Globus pallidus (tissue), 1 donor: ENCODE measurements around the gene DPT.

ENCODE experiments used
- DNase-seq: peaks from one replicate; pipeline ENCODE4 v3.0.0-alpha.2; 2015; ENCODE audit warnings: low spot score

DPT gene

GRCh38 chr1:168698453-168698852 lies 30.6 kb downstream of the DPT start:
- DNase-seq, result no peak

- no peak for DNase-seq
Measured at GRCh38 chr1:168697356-168698126, 31.5 kb downstream of the DPT start.

- DNase-seq, result no peak
Measured at GRCh38 chr1:168696125-168696760, 32.8 kb downstream of the DPT start.

- no peak for DNase-seq
Measured at GRCh38 chr1:168693872-168694238, 35.2 kb downstream of the DPT start.

GRCh38 chr1:168693197-168693871 lies 35.7 kb downstream of the DPT start:
- DNase-seq, result no peak

GRCh38 chr1:168692472-168692871 lies 36.5 kb downstream of the DPT start:
- DNase-seq, result no peak

GRCh38 chr1:168691541-168691940 lies 37.5 kb downstream of the DPT start:
- no peak for DNase-seq

- no peak for DNase-seq
Measured at GRCh38 chr1:168689726-168690602, 39.0 kb downstream of the DPT start.

- DNase-seq, result no peak
Measured at GRCh38 chr1:168689327-168689657, 39.7 kb downstream of the DPT start.

- DNase-seq, result peak; percentile 70
Measured at GRCh38 chr1:168688644-168689326, 40.2 kb downstream of the DPT start.

- DNase-seq, result no peak
Measured at GRCh38 chr1:168687816-168688215, 41.2 kb downstream of the DPT start.

- no peak for DNase-seq
Measured at GRCh38 chr1:168686666-168687065, 42.3 kb downstream of the DPT start.

- DNase-seq, result no peak
Measured at GRCh38 chr1:168683871-168684270, 45.1 kb downstream of the DPT start.

GRCh38 chr1:168676861-168677260 lies 52.1 kb downstream of the DPT start:
- peak; percentile 73 for DNase-seq

- peak; percentile 37 for DNase-seq
Measured at GRCh38 chr1:168676029-168676812, 52.8 kb downstream of the DPT start.

GRCh38 chr1:168673974-168674683 lies 54.9 kb downstream of the DPT start:
- DNase-seq, result peak; percentile 66

GRCh38 chr1:168672278-168672677 lies 56.7 kb downstream of the DPT start:
- no peak for DNase-seq

- DNase-seq, result no peak
Measured at GRCh38 chr1:168671782-168672181, 57.2 kb downstream of the DPT start.

GRCh38 chr1:168665975-168666374 lies 63.0 kb downstream of the DPT start:
- DNase-seq, result no peak
